HG02840 (cell line): ENCODE measurements around the gene TRIM22.
"Not testable (repeated sequence)": the region's sequence is repeated elsewhere in the genome, so short reads cannot be mapped to it uniquely, and the experiment has no call there.

Experiments
- ATAC-seq: cut with Tn5 transposase; IDR thresholded peaks from one replicate; pipeline ENCODE4 v1.9.1; 2021; ENCODE audit warnings: mild to moderate bottlenecking, moderate library complexity, moderate number of reproducible peaks; ENCODE audit not compliant: unreplicated experiment, low FRiP score

Gene TRIM22

GRCh38 chr11:5690216-5690615, 626 bp downstream of the TRIM22 start:
- no peak for ATAC-seq

- no peak for ATAC-seq
Measured at GRCh38 chr11:5690736-5691135, 1.1 kb downstream of the TRIM22 start.

DNA sequence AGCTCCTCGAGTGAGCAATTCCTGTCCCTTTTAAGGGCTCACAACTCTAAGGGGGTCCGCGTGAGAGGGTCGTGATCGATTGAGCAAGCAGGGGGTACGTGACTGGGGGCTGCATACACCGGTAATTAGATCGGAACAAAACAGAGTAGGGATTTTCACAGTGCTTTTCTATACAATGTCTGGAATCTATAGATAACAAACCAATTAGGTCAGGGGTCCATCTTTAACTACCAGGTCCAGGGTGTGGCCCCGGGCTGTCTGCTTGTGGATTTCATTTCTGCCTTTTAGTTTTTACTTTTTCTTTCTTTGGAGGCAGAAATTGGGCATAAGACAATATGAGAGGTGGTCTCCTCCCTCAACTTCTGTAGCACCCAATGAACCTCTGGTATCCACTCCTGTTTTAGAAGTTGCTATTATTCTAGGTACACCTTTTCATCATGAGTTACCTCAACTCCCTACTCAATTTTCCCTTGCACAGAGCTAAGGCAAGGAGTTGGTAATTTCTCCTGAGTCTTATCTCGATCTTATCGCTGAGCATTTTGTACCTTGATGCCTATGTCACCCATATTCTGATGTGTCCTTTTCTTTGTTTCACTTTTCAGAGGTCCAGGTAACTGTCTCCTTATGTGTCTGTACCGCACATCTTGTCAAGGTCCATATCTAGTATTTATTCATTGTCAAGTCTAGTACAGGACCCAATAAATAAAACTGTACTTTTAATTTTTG, 1.8 kb downstream of the TRIM22 start:
- not testable (repeated sequence) for ATAC-seq

DNA sequence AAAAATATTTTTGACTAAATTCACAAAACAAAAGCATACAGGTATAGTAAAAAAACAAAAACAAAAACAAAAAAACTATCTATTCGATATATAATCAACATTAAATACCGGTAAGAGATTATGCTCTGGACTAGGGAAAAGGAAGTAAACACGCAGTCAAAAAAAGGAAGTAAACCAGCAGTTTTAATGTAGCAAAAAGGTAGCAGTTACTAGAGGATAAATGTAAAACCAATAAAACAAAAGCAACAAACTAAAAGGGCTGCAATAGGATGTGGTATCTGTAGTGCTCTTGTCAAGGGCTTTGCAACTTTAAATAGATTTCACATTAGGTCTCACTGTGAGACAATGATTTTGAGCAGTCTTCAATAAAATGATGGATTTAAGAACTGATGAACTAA, 2.4 kb downstream of the TRIM22 start:
- no peak for ATAC-seq

DNA sequence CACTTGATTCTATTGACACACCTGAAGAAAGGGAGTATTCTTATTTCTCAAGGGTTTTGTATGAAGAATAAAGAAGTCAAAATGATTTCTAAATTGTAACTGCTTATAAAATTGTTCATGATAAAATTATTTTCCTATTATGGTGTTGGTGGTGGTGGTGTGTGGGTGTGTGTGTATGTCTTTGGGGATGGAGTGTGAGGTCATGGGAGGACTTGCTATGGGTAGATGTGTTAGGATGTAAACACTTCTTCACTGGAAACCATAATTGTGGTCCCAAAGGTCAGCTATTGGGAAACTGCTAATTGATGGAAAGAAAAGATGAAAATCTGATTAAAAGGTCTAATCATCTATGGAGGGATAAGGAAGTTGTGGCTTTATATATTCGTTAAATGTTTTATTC, 5.1 kb downstream of the TRIM22 start:
- no peak for ATAC-seq

- no peak for ATAC-seq
Measured at GRCh38 chr11:5695580-5695979, 6.0 kb downstream of the TRIM22 start.

DNA sequence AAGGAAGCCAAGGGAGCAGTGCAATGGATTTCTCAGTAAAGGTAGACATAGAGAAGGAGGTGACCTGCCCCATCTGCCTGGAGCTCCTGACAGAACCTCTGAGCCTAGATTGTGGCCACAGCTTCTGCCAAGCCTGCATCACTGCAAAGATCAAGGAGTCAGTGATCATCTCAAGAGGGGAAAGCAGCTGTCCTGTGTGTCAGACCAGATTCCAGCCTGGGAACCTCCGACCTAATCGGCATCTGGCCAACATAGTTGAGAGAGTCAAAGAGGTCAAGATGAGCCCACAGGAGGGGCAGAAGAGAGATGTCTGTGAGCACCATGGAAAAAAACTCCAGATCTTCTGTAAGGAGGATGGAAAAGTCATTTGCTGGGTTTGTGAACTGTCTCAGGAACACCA, 6.6 kb downstream of the TRIM22 start:
- ATAC-seq, result no peak

- no peak for ATAC-seq
Measured at GRCh38 chr11:5698281-5698680, 8.7 kb downstream of the TRIM22 start.

DNA sequence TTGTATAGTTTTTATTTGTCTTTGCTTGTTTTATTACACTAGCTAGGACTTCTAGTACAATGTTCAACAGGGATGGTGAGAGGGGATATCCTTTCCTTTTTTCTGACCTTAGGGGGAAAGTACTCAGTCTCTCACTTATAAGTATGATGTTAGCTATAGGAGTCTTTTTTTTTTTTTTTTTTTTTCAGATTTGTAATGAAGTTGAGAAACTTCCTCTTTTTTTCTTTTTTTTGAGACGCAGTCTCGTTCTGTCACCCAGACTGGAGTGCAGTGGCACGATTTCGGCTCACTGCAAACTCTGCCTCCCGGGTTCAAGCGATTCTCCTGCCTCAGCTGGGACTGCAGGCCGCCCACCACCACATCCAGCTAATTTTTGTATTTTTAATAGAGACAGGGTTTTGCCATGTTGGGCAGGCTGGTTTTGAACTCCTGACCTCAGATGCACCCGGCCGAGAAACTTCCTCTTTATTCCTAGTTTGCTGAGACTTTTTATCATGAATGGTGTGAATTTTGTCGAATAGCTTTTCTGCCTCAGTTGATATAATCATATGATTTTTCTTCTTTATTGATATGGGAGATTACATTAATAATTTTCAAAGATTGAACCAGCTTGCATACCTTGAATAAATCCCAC, 10.9 kb downstream of the TRIM22 start:
- no peak for ATAC-seq

DNA sequence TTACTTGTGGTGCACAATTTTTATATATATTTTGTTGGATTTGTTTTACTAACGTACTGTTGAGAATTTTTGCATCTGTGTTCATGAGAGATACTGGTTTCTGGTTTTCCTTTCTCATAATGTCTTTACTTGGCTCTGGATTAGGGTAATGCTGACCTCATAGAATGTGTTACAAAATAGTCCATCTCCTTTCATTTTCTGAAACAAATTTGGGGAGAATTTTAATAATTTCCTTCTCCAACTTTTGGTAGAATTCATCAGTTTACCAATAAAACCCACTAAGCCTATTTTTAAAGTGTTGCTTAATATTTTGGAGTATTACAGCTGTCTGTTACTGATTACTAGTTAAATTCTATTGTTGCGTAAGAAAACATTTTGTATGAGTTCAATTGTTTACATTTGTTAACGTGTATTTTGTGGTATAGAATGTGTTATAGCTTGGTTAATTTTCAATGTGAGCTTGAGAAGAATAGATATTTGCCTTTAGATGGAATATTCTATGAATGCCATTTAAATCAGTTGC, 11.5 kb downstream of the TRIM22 start:
- no peak for ATAC-seq

- peak; percentile 88 for ATAC-seq
Measured at GRCh38 chr11:5703741-5704536, 14.3 kb downstream of the TRIM22 start.

DNA sequence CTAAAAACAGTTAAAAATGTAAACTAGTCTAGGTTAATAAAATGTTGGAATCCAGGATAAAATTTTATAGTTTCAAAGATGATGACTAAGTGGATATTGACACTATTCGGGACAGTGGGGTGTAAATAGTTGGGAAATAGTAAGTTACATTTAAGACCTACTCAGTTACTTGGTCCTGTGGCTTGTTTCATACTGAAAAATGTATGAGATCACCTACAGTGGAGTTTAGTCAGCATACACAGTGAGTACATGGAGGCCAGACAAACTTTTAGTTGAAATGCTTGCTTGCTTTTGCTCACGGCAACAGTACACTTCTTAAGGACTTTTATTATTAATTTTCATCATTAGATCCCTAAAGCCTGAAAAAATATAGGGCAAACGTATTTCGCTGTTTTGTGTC, 16.1 kb downstream of the TRIM22 start:
- ATAC-seq, result no peak

GRCh38 chr11:5712507-5712906, 22.9 kb downstream of the TRIM22 start:
- ATAC-seq, result no peak

DNA sequence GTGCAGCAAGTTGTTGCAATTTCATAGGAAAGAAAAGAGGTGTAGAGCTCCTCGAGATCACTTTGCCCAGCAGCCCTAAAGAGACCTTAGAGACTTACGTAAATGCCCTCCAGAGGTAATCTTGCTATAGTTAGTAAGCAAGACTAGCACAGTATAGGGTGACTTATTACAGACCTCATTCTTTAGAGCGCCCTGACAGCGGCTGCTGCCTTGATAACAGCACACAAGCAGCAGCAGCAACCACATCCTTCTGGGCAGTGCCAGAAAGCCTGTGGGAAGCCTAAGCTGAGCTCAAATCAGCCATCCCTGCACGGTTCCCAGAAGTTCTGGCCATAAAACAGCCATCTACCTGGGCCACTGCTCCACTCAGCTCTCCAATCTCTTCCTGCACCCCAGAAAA, 24.1 kb downstream of the TRIM22 start:
- no peak for ATAC-seq

GRCh38 chr11:5716518-5716917, 26.9 kb downstream of the TRIM22 start:
- ATAC-seq, result not testable (repeated sequence)

GRCh38 chr11:5719703-5720495, 30.3 kb downstream of the TRIM22 start:
- ATAC-seq, result no peak

DNA sequence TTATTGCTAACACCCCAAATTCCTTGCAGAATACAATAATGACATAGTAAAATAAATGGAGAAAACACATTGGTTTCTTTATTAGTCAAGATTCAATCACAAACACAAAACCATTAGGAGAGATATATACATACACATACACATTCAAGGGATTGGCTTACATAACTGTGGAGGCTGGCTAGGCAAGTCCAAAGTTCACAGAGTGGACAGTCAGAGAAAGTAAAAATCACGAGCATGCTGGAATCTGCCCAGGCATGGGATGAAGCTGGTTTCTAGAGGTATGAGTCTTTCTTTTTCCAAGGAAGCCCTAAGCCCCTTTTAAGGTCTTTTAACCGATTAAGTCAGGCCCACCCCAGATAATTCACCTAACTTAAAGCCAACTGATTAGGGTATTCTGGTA, 33.0 kb downstream of the TRIM22 start:
- no peak for ATAC-seq

DNA sequence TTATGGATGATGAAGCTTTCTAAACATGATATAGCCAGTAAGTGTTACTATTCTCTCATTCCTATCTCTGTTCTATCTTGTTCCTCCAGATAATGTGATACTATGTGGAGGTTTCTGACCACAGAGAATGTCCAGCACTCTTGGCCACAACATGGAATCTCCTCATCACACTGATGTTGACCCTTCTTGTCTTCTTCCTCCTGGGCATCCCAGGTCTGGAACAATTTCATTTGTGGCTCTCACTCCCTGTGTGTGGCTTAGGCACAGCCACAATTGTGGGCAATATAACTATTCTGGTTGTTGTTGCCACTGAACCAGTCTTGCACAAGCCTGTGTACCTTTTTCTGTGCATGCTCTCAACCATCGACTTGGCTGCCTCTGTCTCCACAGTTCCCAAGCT, 36.8 kb downstream of the TRIM22 start:
- ATAC-seq, result no peak

GRCh38 chr11:5727691-5728090, 38.1 kb downstream of the TRIM22 start:
- ATAC-seq, result no peak

DNA sequence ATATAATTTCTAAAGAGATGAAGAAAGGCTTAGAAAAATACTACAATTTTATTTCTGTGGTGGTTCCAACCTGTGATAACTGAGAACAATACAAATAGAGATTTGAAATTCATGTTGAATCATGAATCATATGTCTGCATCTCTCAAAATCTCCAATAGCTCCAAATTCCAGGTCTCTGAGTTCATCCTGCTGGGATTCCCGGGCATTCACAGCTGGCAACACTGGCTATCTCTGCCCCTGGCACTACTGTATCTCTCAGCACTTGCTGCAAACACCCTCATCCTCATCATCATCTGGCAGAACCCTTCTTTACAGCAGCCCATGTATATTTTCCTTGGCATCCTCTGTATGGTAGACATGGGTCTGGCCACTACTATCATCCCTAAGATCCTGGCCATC, 46.8 kb downstream of the TRIM22 start, which contains the start of gene OR56B1:
OR56B1 (plus strand) TSS at position 53 of the 400 bp plus-strand sequence; CDS start at position 122, 69 bp downstream.
- ATAC-seq, result no peak
